DND-41 (cell line): Measurements from ENCODE around the gene VWDE.

ENCODE experiments used
- ATAC-seq: fragments of 200-7000 bp; cut with Tn5 transposase; 3 replicates; pipeline ENCODE4 v1.9.1; 2021; ENCODE audit warnings: low read depth; ENCODE audit not compliant: insufficient read depth
- DNase-seq: peaks from one replicate; pipeline ENCODE4 v3.0.0-alpha.2; 2020
- H2AFZ ChIP-seq: 2 replicates; pipeline ENCODE4 v1.6.0; 2012; ENCODE audit warnings: low read depth, low read length
- H3K27ac ChIP-seq: 2 replicates; pipeline ENCODE4 v1.5.1; 2012; ENCODE audit warnings: low read length, inconsistent platforms
- H3K27me3 ChIP-seq: fragments of 200-600 bp; sonication (generic); 2 replicates; pipeline ENCODE4 v1.6.0; 2012; ENCODE audit warnings: low read length, mild to moderate bottlenecking, inconsistent platforms; ENCODE audit not compliant: insufficient read depth, poor library complexity
- H3K36me3 ChIP-seq: 2 replicates; pipeline ENCODE4 v1.5.1; 2012; ENCODE audit warnings: low read length, inconsistent platforms; ENCODE audit not compliant: insufficient read depth
- H3K4me1 ChIP-seq: 2 replicates; pipeline ENCODE4 v1.5.1; 2012; ENCODE audit warnings: mild to moderate bottlenecking, low read length; ENCODE audit not compliant: insufficient read depth
- H3K4me2 ChIP-seq: 2 replicates; pipeline ENCODE4 v1.6.0; 2012; ENCODE audit warnings: mild to moderate bottlenecking, moderate library complexity, low read length, inconsistent platforms; ENCODE audit not compliant: insufficient read depth
- H3K4me3 ChIP-seq, 2 experiments: fragments of 200-600 bp in 1 of 2; shearing (Covaris generic) in 1 of 2; 2 replicates each; pipeline ENCODE4 v1.5.1; 2012 to 2016; ENCODE audit warnings: inconsistent platforms in 2 of 2, low read length in 2 of 2, mild to moderate bottlenecking in 2 of 2, low read depth in 1 of 2, moderate library complexity in 1 of 2
- H3K79me2 ChIP-seq: 2 replicates; pipeline ENCODE4 v1.6.0; 2012; ENCODE audit warnings: low read length, inconsistent platforms; ENCODE audit not compliant: insufficient read depth
- H3K9ac ChIP-seq: 2 replicates; pipeline ENCODE4 v1.6.0; 2012; ENCODE audit warnings: low read depth, mild to moderate bottlenecking, inconsistent platforms, low read length, moderate library complexity
- H3K9me3 ChIP-seq: 2 replicates; pipeline ENCODE4 v1.5.1; 2012; ENCODE audit warnings: low read length, moderate library complexity, mild to moderate bottlenecking, inconsistent platforms; ENCODE audit not compliant: insufficient read depth, severe bottlenecking
- H4K20me1 ChIP-seq: 2 replicates; pipeline ENCODE4 v1.6.0; 2012; ENCODE audit warnings: low read length; ENCODE audit not compliant: insufficient read depth
- EZH2 ChIP-seq: IDR thresholded peaks from 3 replicates; pipeline ENCODE4 v1.6.1; 2012; ENCODE audit warnings: borderline replicate concordance, low read depth, mild to moderate bottlenecking, moderate library complexity, low read length, inconsistent platforms; ENCODE audit not compliant: severe bottlenecking
- TF ChIP-seq, protein P1 (sequence below): IDR thresholded peaks from 2 replicates; pipeline ENCODE4 v1.5.1; 2012; ENCODE audit warnings: borderline replicate concordance, low read length, moderate library complexity, mild to moderate bottlenecking; ENCODE audit not compliant: poor library complexity, severe bottlenecking; ENCODE audit errors: extremely low read depth

The VWDE gene

DNA sequence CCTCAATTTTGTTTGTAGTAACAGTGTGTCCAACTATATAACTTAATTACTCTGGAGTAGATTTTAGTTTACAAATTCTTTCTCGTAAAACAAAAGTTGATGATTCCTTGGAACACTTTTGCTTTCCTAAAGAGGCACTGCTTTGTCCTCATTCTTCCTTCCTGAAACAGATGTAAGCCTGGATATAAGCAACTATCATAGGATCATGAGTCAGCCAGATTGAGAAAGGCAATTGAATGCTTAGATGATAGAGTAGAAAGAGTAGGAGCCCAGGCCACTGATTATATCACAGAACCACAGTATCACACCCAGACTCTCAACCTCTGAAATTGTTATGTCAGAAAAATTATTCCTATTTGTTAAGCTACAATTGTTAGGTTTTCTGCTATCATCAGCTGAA, 122.6 kb downstream of the VWDE start:
- Histone ChIP-seq H3K9me3 (peaks cover 4% of the 10 kb centered on the region), H3K27me3 (no peaks in the 10 kb centered on the region), H3K79me2 (no peaks in the 10 kb centered on the region), H4K20me1 (no peaks in the 10 kb centered on the region), H3K4me1 (no peaks in the 10 kb centered on the region), H3K9ac (no peak overlapping the region), H3K36me3 (no peaks in the 10 kb centered on the region), H3K4me2 (no peak overlapping the region), H3K27ac (no peak overlapping the region), H2AFZ (no peak overlapping the region), H3K4me3 (no peak overlapping the region)
- DNase-seq (no peak), ATAC-seq (no peak)
- TF ChIP-seq, protein P1, sequence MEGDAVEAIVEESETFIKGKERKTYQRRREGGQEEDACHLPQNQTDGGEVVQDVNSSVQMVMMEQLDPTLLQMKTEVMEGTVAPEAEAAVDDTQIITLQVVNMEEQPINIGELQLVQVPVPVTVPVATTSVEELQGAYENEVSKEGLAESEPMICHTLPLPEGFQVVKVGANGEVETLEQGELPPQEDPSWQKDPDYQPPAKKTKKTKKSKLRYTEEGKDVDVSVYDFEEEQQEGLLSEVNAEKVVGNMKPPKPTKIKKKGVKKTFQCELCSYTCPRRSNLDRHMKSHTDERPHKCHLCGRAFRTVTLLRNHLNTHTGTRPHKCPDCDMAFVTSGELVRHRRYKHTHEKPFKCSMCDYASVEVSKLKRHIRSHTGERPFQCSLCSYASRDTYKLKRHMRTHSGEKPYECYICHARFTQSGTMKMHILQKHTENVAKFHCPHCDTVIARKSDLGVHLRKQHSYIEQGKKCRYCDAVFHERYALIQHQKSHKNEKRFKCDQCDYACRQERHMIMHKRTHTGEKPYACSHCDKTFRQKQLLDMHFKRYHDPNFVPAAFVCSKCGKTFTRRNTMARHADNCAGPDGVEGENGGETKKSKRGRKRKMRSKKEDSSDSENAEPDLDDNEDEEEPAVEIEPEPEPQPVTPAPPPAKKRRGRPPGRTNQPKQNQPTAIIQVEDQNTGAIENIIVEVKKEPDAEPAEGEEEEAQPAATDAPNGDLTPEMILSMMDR: no peak
- no peak for TF ChIP-seq EZH2
